ENCODE results near the gene DCBLD1. TPM values are rescaled to one million over a fixed set of nuclear protein-coding genes. Genes with fewer than 3 reads are reported as not detected.
"Not testable (repeated sequence)": the region's sequence is repeated elsewhere in the genome, so short reads cannot be mapped to it uniquely, and the experiment has no call there.

The DCBLD1 gene
- total and polyA plus RNA-seq, 2 of the 13 experiments (the other 11 are each of a cell fraction or from before 2014, with no cell fraction given) = 23.2 to 41.5 TPM

DNA sequence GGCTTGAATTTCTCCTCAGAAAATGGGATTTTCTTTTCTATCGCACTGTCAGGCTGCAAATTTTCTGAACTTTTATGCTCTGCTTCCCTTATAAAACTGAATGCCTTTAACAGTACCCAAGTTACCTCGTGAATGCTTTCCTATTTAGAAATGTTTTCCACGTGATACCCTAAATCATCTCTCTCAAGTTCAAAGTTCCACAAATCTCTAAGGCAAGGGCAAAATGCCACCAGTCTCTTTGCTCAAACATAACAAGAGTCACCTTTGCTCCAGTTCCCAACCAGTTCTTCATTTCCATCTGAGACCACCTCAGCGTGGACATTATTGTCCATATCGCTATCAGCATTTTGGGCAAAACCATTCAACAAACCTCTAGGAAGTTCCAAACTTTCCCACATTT is 35.5 kb downstream of the DCBLD1 start:
- BruUV-seq (replicated peaks); CTCF ChIA-PET (ENCODE audit: low intra/inter-chr PET ratio, low total read pairs); FAIRE-seq: not testable (repeated sequence)

DNA sequence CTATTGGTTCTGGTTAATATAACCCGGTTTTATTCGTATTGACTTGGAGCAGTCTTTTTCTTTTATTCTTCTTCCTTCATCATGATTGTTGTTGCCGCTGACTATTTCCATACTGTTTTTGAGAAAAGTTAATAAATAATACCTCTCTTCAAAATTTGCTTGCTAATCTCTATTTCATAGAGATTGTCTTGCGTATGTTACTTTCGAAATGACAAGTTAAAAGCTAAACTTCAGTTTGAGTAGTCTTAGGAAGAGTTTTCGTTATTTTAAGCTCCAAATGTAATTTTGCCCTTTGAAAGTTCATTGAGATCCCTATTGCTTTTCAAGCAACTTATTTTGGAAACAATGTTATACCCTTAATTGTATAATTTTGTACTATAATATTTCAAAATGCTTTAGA is 36.4 kb downstream of the DCBLD1 start:
- ChIA-PET POLR2A (no interaction called here), CTCF (ENCODE audit: low intra/inter-chr PET ratio, low total read pairs) (no interaction called here)
- H2AFZ ChIP-seq (ENCODE audit: low read length) = no peak overlapping the region
- intact Hi-C loops (cut with micrococcal nuclease; ENCODE audit: unreplicated experiment) = no loop called here
- H3K79me2 ChIP-seq (ENCODE audit: insufficient read depth, low read length) = no peaks in the 10 kb centered on the region
- peaks cover 46% of the 10 kb centered on the region for H3K4me1 ChIP-seq (ENCODE audit: insufficient read depth, low read length)
- peaks cover 10 to 30% of the 10 kb centered on the region in 2 experiments; a peak in 4 of 5 replicates for H3K36me3 ChIP-seq (replicated peaks in 1 of 2; ENCODE audit: control insufficient read depth in 1 of 2, insufficient read depth in 2 of 2, low read length in 2 of 2)
- FAIRE-seq (no peak), DNase-seq (ENCODE audit: low spot score) (no peak), ATAC-seq (no peak)
- H3K4me3 ChIP-seq (replicated peaks in 1 of 3; ENCODE audit: insufficient read depth in 1 of 3, low read depth in 2 of 3, low read length in 3 of 3) = no peak overlapping the region
- no peak overlapping the region for H3K9ac ChIP-seq (ENCODE audit: insufficient read depth, low read depth, low read length)
- no peak overlapping the region for H3K4me2 ChIP-seq (ENCODE audit: low read depth, low read length)
- H4K20me1 ChIP-seq (ENCODE audit: insufficient read depth, low read length) = no peaks in the 10 kb centered on the region
- H3K27ac ChIP-seq (ENCODE audit: extremely low read length, insufficient read depth, low read length) = no peak overlapping the region
- in situ Hi-C loops (cut with HindIII; ENCODE audit: extremely low pct_ligation_motif_present, low pct_unique_long_range_greater_than_20kb) = no loop called here
- no TSS peak for BruUV-seq (replicated peaks)
- H3K27me3 ChIP-seq (ENCODE audit: control insufficient read depth in 1 of 2, insufficient read depth in 2 of 2, low read length in 2 of 2) = no peaks in the 10 kb centered on the region
- H3K9me3 ChIP-seq (ENCODE audit: low read length) = no peaks in the 10 kb centered on the region
- 97% methylated on average over 6 of the region's 6 CpGs for WGBS (ENCODE audit: low lambda C conversion rate)
- no peak for TF ChIP-seq HOXA5 (CRISPR knock-in tag; IDR thresholded peaks at IDR 0.05)
- TF ChIP-seq ZNF205 (CRISPR knock-in tag; IDR thresholded peaks at IDR 0.05) = no peak
- TF ChIP-seq PRMT3 (CRISPR knock-in tag; IDR thresholded peaks at IDR 0.05; ENCODE audit: borderline replicate concordance, low read depth) = no peak
- TF ChIP-seq ISL2 (CRISPR knock-in tag; IDR thresholded peaks at IDR 0.05) = no peak
- no peak for TF ChIP-seq ZNF318 (CRISPR knock-in tag; IDR thresholded peaks at IDR 0.05)
- TF ChIP-seq TOE1 (CRISPR knock-in tag; IDR thresholded peaks at IDR 0.05) = no peak
- no peak for TF ChIP-seq ATF3 (CRISPR knock-in tag; IDR thresholded peaks at IDR 0.05)
- no peak for TF ChIP-seq CEBPB (IDR thresholded peaks at IDR 0.05; ENCODE audit: borderline replicate concordance, low read depth, low read length)
- TF ChIP-seq ZFY (CRISPR knock-in tag; IDR thresholded peaks at IDR 0.05) = no peak
- TF ChIP-seq NR3C1 (CRISPR knock-in tag; IDR thresholded peaks at IDR 0.05) = no peak

More for the DNA sequence above, 35.5 kb downstream of the DCBLD1 start:
- H3K9me3 ChIP-seq (ENCODE audit: low read length); ATAC-seq; DNase-seq (ENCODE audit: low spot score); in situ Hi-C loops (cut with HindIII; ENCODE audit: extremely low pct_ligation_motif_present, low pct_unique_long_range_greater_than_20kb); H2AFZ ChIP-seq (ENCODE audit: low read length); H3K9ac ChIP-seq (ENCODE audit: insufficient read depth, low read depth, low read length); H3K27ac ChIP-seq (ENCODE audit: extremely low read length, insufficient read depth, low read length); H3K4me2 ChIP-seq (ENCODE audit: low read depth, low read length); H3K4me3 ChIP-seq (replicated peaks in 1 of 3; ENCODE audit: insufficient read depth in 1 of 3, low read depth in 2 of 3, low read length in 3 of 3); H3K79me2 ChIP-seq (ENCODE audit: insufficient read depth, low read length); H3K27me3 ChIP-seq (ENCODE audit: control insufficient read depth in 1 of 2, insufficient read depth in 2 of 2, low read length in 2 of 2); H4K20me1 ChIP-seq (ENCODE audit: insufficient read depth, low read length); intact Hi-C loops (cut with micrococcal nuclease; ENCODE audit: unreplicated experiment): not testable (repeated sequence)
- POLR2A ChIA-PET = interaction anchor here (3.6 kb wide), 1 partner anchor 35 kb away, joined by 15 read pairs; the partner anchor contains the start of gene DCBLD1
- peaks cover 55% of the 10 kb centered on the region for H3K4me1 ChIP-seq (ENCODE audit: insufficient read depth, low read length)
- 84% methylated on average over 5 of the region's 5 CpGs for WGBS (ENCODE audit: low lambda C conversion rate)
- H3K36me3 ChIP-seq (replicated peaks in 1 of 2; ENCODE audit: control insufficient read depth in 1 of 2, insufficient read depth in 2 of 2, low read length in 2 of 2) = peaks cover 9 to 25% of the 10 kb centered on the region in 2 experiments; a peak in 4 of 5 replicates
- peak; percentile 74 for TF ChIP-seq PPARG (CRISPR knock-in tag; conservative IDR thresholded peaks at IDR 0.05)
- peak; percentile 39; the same call in 1 of the 2 replicates for TF ChIP-seq HNF4A (CRISPR knock-in tag; IDR thresholded peaks at IDR 0.05)
- TF ChIP-seq RARA (CRISPR knock-in tag; IDR thresholded peaks at IDR 0.05) = peak; percentile 34; the same call in 1 of the 2 replicates
- TF ChIP-seq BCL6 (CRISPR knock-in tag; IDR thresholded peaks at IDR 0.05) = 0 out of 2 replicates have a peak, but pooled peaks have one; percentile 19
